Caco-2 (cell line): Measurements from ENCODE around the gene ZDHHC19. TPM values are rescaled to one million over a fixed set of nuclear protein-coding genes. Genes with fewer than 3 reads are reported as not detected.

Experiments used
- BruUV-seq: library from RNA; stranded (reverse); fragments of 400-500 nt; replicated peaks from 2 replicates; lab custom pipeline; 2021; lab: Mats Ljungman, UMichigan
- CTCF ChIA-PET: fragments of 300-600 bp; sonication (Branson Sonifier 250); formaldehyde crosslinking; loops from one replicate; lab custom pipeline; 2022; ENCODE audit warnings: antibody characterized with exemption; lab: Charles Lee
- POLR2A ChIA-PET: fragments of 300-600 bp; sonication (Branson Sonifier 250); formaldehyde crosslinking; loops from one replicate; lab custom pipeline; 2022; ENCODE audit warnings: antibody characterized with exemption; lab: Charles Lee
- DNase-seq, 2 experiments: peaks; one replicate each; pipeline versions ENCODE4 v3.0.0 to v3.0.0-alpha.2; 2020 to 2022
- H3K27me3 ChIP-seq: replicated peaks from 2 replicates; pipeline ENCODE4 v1.6.0; 2011; ENCODE audit warnings: low read length; ENCODE audit not compliant: control insufficient read depth, insufficient read depth
- H3K36me3 ChIP-seq: 2 replicates; pipeline ENCODE4 v1.5.1; 2011; ENCODE audit warnings: low read length; ENCODE audit not compliant: control insufficient read depth, insufficient read depth
- H3K4me1 ChIP-seq: fragments of 250-450 bp; sonication (Bioruptor Pico); 2 replicates; pipeline ENCODE4 v1.5.1; 2020; ENCODE audit warnings: mild to moderate bottlenecking
- H3K4me3 ChIP-seq: 2 replicates; pipeline ENCODE4 v1.5.1; 2011; ENCODE audit warnings: low read depth, mild to moderate bottlenecking, control low read depth, low read length
- H3K9me3 ChIP-seq: fragments of 250-450 bp; sonication (Bioruptor Pico); 2 replicates; pipeline ENCODE4 v1.5.1; 2020; ENCODE audit warnings: mild to moderate bottlenecking, moderate library complexity
- H3K27ac Mint-ChIP-seq: one replicate; pipeline ENCODE4 v1.8.0; 2022; ENCODE audit warnings: mixed read lengths; ENCODE audit not compliant: unreplicated experiment
- H3K27me3 Mint-ChIP-seq: one replicate; pipeline ENCODE4 v1.8.0; 2022; ENCODE audit warnings: mixed read lengths; ENCODE audit not compliant: insufficient read depth, unreplicated experiment
- H3K36me3 Mint-ChIP-seq: one replicate; pipeline ENCODE4 v1.8.0; 2022; ENCODE audit warnings: mild to moderate bottlenecking, mixed read lengths; ENCODE audit not compliant: insufficient read depth, unreplicated experiment
- H3K4me1 Mint-ChIP-seq: one replicate; pipeline ENCODE4 v1.8.0; 2022; ENCODE audit warnings: low read depth, mixed read lengths; ENCODE audit not compliant: unreplicated experiment
- H3K4me3 Mint-ChIP-seq: one replicate; pipeline ENCODE4 v1.8.0; 2022; ENCODE audit warnings: mild to moderate bottlenecking, moderate library complexity, mixed read lengths; ENCODE audit not compliant: unreplicated experiment
- H3K9me3 Mint-ChIP-seq: one replicate; pipeline ENCODE4 v1.8.0; 2022; ENCODE audit warnings: mixed read lengths; ENCODE audit not compliant: unreplicated experiment
- CTCF ChIP-seq, 2 experiments: fragments of 200-600 bp in 1 of 2; IDR thresholded peaks; 1 replicate in 1 of 2; 2 replicates in 1 of 2; pipeline versions ENCODE4 v1.5.1 to v1.8.0; 2011 to 2022; ENCODE audit warnings: antibody characterized with exemption in 1 of 2, control low read depth in 1 of 2, inconsistent platforms in 1 of 2, low read depth in 1 of 2, low read length in 1 of 2, mild to moderate bottlenecking in 1 of 2, moderate library complexity in 1 of 2; ENCODE audit not compliant: insufficient read depth in 1 of 2, severe bottlenecking in 1 of 2, unreplicated experiment in 1 of 2
- intact Hi-C: fragments of 100-400 bp; cut with micrococcal nuclease; formaldehyde crosslinking; loops from one replicate; pipeline ENCODE4 v1.10.0; 2022; ENCODE audit not compliant: unreplicated experiment
- total RNA-seq: library from RNA; stranded (reverse); gene quantifications from 2 replicates; pipeline ENCODE4 v1.2.3, GENCODE V29; 2022

Gene ZDHHC19
- total RNA-seq, 1 experiment from 2014 or later = not detected

GRCh38 chr3:196163666-196164493 is 47.3 kb downstream of the ZDHHC19 start:
- no peaks in the 10 kb centered on the region for H3K9me3 ChIP-seq
- BruUV-seq = no TSS peak
- ChIA-PET POLR2A (no interaction called here), CTCF (no interaction called here)
- H3K36me3 ChIP-seq = no peaks in the 10 kb centered on the region
- H3K27me3 Mint-ChIP-seq = no peaks in the 10 kb centered on the region
- no peaks in the 10 kb centered on the region for H3K9me3 Mint-ChIP-seq
- H3K4me3 ChIP-seq = no peak overlapping the region
- H3K4me3 Mint-ChIP-seq = no peak overlapping the region
- no peak for DNase-seq
- no peaks in the 10 kb centered on the region for H3K36me3 Mint-ChIP-seq
- no peaks in the 10 kb centered on the region for H3K4me1 Mint-ChIP-seq
- intact Hi-C loops = no loop called here
- H3K4me1 ChIP-seq = no peaks in the 10 kb centered on the region; the same call in 1 of the 2 replicates
- TF ChIP-seq CTCF (IDR thresholded peaks at IDR 0.05; ENCODE audit: insufficient read depth in 1 of 2, low read depth in 1 of 2, low read length in 1 of 2, severe bottlenecking in 1 of 2, unreplicated experiment in 1 of 2) = no peak
- H3K27ac Mint-ChIP-seq = no peak overlapping the region
- no peaks in the 10 kb centered on the region for H3K27me3 ChIP-seq

GRCh38 chr3:196163212-196163611 is 48.0 kb downstream of the ZDHHC19 start:
- DNase-seq = no peak
- Mint-ChIP-seq H3K9me3 (no peaks in the 10 kb centered on the region), H3K27ac (no peak overlapping the region), H3K36me3 (no peaks in the 10 kb centered on the region), H3K27me3 (no peaks in the 10 kb centered on the region), H3K4me1 (no peaks in the 10 kb centered on the region), H3K4me3 (no peak overlapping the region)
- Histone ChIP-seq H3K27me3 (no peaks in the 10 kb centered on the region), H3K36me3 (no peaks in the 10 kb centered on the region), H3K9me3 (no peaks in the 10 kb centered on the region), H3K4me3 (no peak overlapping the region), H3K4me1 (no peaks in the 10 kb centered on the region; the same call in 1 of the 2 replicates)
- ChIA-PET CTCF (no interaction called here), POLR2A (no interaction called here)
- intact Hi-C loops = no loop called here
- no TSS peak for BruUV-seq
- no peak for TF ChIP-seq CTCF (IDR thresholded peaks at IDR 0.05; ENCODE audit: insufficient read depth in 1 of 2, low read depth in 1 of 2, low read length in 1 of 2, severe bottlenecking in 1 of 2, unreplicated experiment in 1 of 2)

- CTCF ChIA-PET = no interaction called here
- Histone ChIP-seq H3K4me1 (no peaks in the 10 kb centered on the region; the same call in 1 of the 2 replicates), H3K9me3 (no peaks in the 10 kb centered on the region), H3K36me3 (no peaks in the 10 kb centered on the region), H3K4me3 (no peak overlapping the region), H3K27me3 (no peaks in the 10 kb centered on the region)
- no TSS peak for BruUV-seq
- no peak for DNase-seq
- Mint-ChIP-seq H3K4me3 (no peak overlapping the region), H3K27ac (no peak overlapping the region), H3K4me1 (no peaks in the 10 kb centered on the region), H3K27me3 (no peaks in the 10 kb centered on the region), H3K36me3 (no peaks in the 10 kb centered on the region), H3K9me3 (no peaks in the 10 kb centered on the region)
- no peak for TF ChIP-seq CTCF (IDR thresholded peaks at IDR 0.05; ENCODE audit: insufficient read depth in 1 of 2, low read depth in 1 of 2, low read length in 1 of 2, severe bottlenecking in 1 of 2, unreplicated experiment in 1 of 2)
- intact Hi-C loops = no loop called here
- POLR2A ChIA-PET = no interaction called here
Measured at GRCh38 chr3:196162679-196163078, 48.5 kb downstream of the ZDHHC19 start.
